Osteoblast (primary cell): ENCODE results near the gene CNTNAP5. TPM values are rescaled to one million over a fixed set of nuclear protein-coding genes. Genes with fewer than 3 reads are reported as not detected.

ENCODE experiments used
- DNase-seq: peaks from one replicate; pipeline ENCODE4 v3.0.0; 2011; ENCODE audit warnings: low spot score, mixed read lengths; ENCODE audit not compliant: insufficient read length; ENCODE audit errors: missing footprints
- H2AFZ ChIP-seq: 2 replicates; pipeline ENCODE4 v1.6.0; 2011; ENCODE audit warnings: mild to moderate bottlenecking, low read length
- H3K27ac ChIP-seq: 2 replicates; pipeline ENCODE4 v1.5.1; 2011; ENCODE audit warnings: mild to moderate bottlenecking, low read depth, low read length, moderate library complexity
- H3K27me3 ChIP-seq: 2 replicates; pipeline ENCODE4 v1.6.0; 2012; ENCODE audit warnings: mild to moderate bottlenecking, control low read depth, inconsistent platforms, low read length, moderate library complexity; ENCODE audit not compliant: insufficient read depth
- H3K36me3 ChIP-seq: 2 replicates; pipeline ENCODE4 v1.5.1; 2011; ENCODE audit warnings: mild to moderate bottlenecking, low read length, control low read depth, moderate library complexity; ENCODE audit not compliant: insufficient read depth
- H3K4me1 ChIP-seq: 2 replicates; pipeline ENCODE4 v1.5.1; 2011; ENCODE audit warnings: mild to moderate bottlenecking, low read length, control low read depth, moderate library complexity; ENCODE audit not compliant: insufficient read depth
- H3K4me2 ChIP-seq: 2 replicates; pipeline ENCODE4 v1.6.0; 2011; ENCODE audit warnings: mild to moderate bottlenecking, low read length; ENCODE audit not compliant: insufficient read depth
- H3K4me3 ChIP-seq: fragments of 200-600 bp; sonication (generic); 3 replicates; pipeline ENCODE4 v1.5.1; 2012; ENCODE audit warnings: mild to moderate bottlenecking, low read length, inconsistent platforms; ENCODE audit not compliant: insufficient read depth
- H3K79me2 ChIP-seq: 2 replicates; pipeline ENCODE4 v1.6.0; 2012; ENCODE audit warnings: mild to moderate bottlenecking, low read length, control low read depth, inconsistent platforms; ENCODE audit not compliant: insufficient read depth
- H3K9me3 ChIP-seq: 2 replicates; pipeline ENCODE4 v1.5.1; 2011; ENCODE audit warnings: low read depth, low read length, control low read depth
- H4K20me1 ChIP-seq: 2 replicates; pipeline ENCODE4 v1.6.0; 2012; ENCODE audit warnings: mild to moderate bottlenecking, low read length, control low read depth; ENCODE audit not compliant: insufficient read depth
- total RNA-seq: library from RNA; depleted of rRNA; stranded (reverse); fragments of >200 nt; gene quantifications from 2 replicates; pipeline ENCODE4 v1.2.3, GENCODE V29; 2012
- TF ChIP-seq, protein P1 (sequence below): IDR thresholded peaks from 2 replicates; pipeline ENCODE4 v1.5.1; 2011; ENCODE audit warnings: mild to moderate bottlenecking, low read depth, low read length, moderate library complexity; ENCODE audit errors: extremely low read depth

CNTNAP5 gene
- total RNA-seq, 1 donor, result not detected

- DNase-seq, result no peak
- TF ChIP-seq, protein P1, sequence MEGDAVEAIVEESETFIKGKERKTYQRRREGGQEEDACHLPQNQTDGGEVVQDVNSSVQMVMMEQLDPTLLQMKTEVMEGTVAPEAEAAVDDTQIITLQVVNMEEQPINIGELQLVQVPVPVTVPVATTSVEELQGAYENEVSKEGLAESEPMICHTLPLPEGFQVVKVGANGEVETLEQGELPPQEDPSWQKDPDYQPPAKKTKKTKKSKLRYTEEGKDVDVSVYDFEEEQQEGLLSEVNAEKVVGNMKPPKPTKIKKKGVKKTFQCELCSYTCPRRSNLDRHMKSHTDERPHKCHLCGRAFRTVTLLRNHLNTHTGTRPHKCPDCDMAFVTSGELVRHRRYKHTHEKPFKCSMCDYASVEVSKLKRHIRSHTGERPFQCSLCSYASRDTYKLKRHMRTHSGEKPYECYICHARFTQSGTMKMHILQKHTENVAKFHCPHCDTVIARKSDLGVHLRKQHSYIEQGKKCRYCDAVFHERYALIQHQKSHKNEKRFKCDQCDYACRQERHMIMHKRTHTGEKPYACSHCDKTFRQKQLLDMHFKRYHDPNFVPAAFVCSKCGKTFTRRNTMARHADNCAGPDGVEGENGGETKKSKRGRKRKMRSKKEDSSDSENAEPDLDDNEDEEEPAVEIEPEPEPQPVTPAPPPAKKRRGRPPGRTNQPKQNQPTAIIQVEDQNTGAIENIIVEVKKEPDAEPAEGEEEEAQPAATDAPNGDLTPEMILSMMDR, result no peak
- Histone ChIP-seq H3K27me3 (no peaks in the 10 kb centered on the region), H3K4me2 (no peak overlapping the region), H3K79me2 (no peaks in the 10 kb centered on the region), H3K9me3 (no peaks in the 10 kb centered on the region), H3K27ac (no peak overlapping the region), H3K36me3 (no peaks in the 10 kb centered on the region), H2AFZ (no peak overlapping the region), H3K4me1 (no peaks in the 10 kb centered on the region), H4K20me1 (no peaks in the 10 kb centered on the region), H3K4me3 (no peak overlapping the region)
Measured at GRCh38 chr2:124121106-124121505, 96.0 kb downstream of the CNTNAP5 start.

GRCh38 chr2:124121760-124122275 lies 96.7 kb downstream of the CNTNAP5 start:
- DNase-seq, result no peak
- H3K4me2 ChIP-seq, result no peak overlapping the region
- TF ChIP-seq, protein P1, result no peak
- no peaks in the 10 kb centered on the region for H4K20me1 ChIP-seq
- H2AFZ ChIP-seq, result no peak overlapping the region
- no peaks in the 10 kb centered on the region for H3K4me1 ChIP-seq
- H3K27me3 ChIP-seq, result no peaks in the 10 kb centered on the region
- no peak overlapping the region for H3K27ac ChIP-seq
- no peaks in the 10 kb centered on the region for H3K9me3 ChIP-seq
- H3K79me2 ChIP-seq, result no peaks in the 10 kb centered on the region
- H3K36me3 ChIP-seq, result no peaks in the 10 kb centered on the region
- no peak overlapping the region for H3K4me3 ChIP-seq

- no peak overlapping the region for H3K4me2 ChIP-seq
- no peaks in the 10 kb centered on the region for H3K4me1 ChIP-seq
- DNase-seq, result no peak
- no peak overlapping the region for H3K27ac ChIP-seq
- no peaks in the 10 kb centered on the region for H3K9me3 ChIP-seq
- no peaks in the 10 kb centered on the region for H4K20me1 ChIP-seq
- H3K27me3 ChIP-seq, result no peaks in the 10 kb centered on the region
- no peaks in the 10 kb centered on the region for H3K36me3 ChIP-seq
- H2AFZ ChIP-seq, result no peak overlapping the region
- no peaks in the 10 kb centered on the region for H3K79me2 ChIP-seq
- H3K4me3 ChIP-seq, result no peak overlapping the region
- TF ChIP-seq, protein P1, result no peak
Measured at GRCh38 chr2:124122340-124122739, 97.3 kb downstream of the CNTNAP5 start.

GRCh38 chr2:124131276-124131675 lies 106.2 kb downstream of the CNTNAP5 start:
- Histone ChIP-seq H3K4me1 (no peaks in the 10 kb centered on the region), H2AFZ (no peak overlapping the region), H3K79me2 (no peaks in the 10 kb centered on the region), H3K4me3 (no peak overlapping the region), H3K9me3 (no peaks in the 10 kb centered on the region), H4K20me1 (no peaks in the 10 kb centered on the region), H3K4me2 (no peak overlapping the region), H3K27me3 (no peaks in the 10 kb centered on the region), H3K36me3 (no peaks in the 10 kb centered on the region), H3K27ac (no peak overlapping the region)
- no peak for DNase-seq
- TF ChIP-seq, protein P1, result no peak
